HG02623 (cell line): ENCODE measurements around the gene RRM2.

Source experiments
- ATAC-seq: cut with Tn5 transposase; IDR thresholded peaks from one replicate; pipeline ENCODE4 v1.9.1; 2021; ENCODE audit warnings: moderate library complexity; ENCODE audit not compliant: unreplicated experiment

The RRM2 gene

GRCh38 chr2:10149635-10150034 lies 27.1 kb downstream of the RRM2 start:
- ATAC-seq = no peak

- ATAC-seq = no peak
These were observed 27.9 kb downstream of the RRM2 start for GRCh38 chr2:10150436-10150835.

GRCh38 chr2:10151462-10151861 lies 28.9 kb downstream of the RRM2 start:
- no peak for ATAC-seq

GRCh38 chr2:10157293-10157692 lies 34.8 kb downstream of the RRM2 start:
- no peak for ATAC-seq

GRCh38 chr2:10158681-10159080 lies 36.1 kb downstream of the RRM2 start:
- no peak for ATAC-seq

- ATAC-seq = no peak
These were observed 36.5 kb downstream of the RRM2 start for GRCh38 chr2:10159086-10159485.

- no peak for ATAC-seq
These were observed 37.1 kb downstream of the RRM2 start for GRCh38 chr2:10159581-10160131.

- ATAC-seq = no peak
These were observed 37.8 kb downstream of the RRM2 start for GRCh38 chr2:10160203-10160955.

GRCh38 chr2:10161206-10161931 lies 38.8 kb downstream of the RRM2 start:
- no peak for ATAC-seq

GRCh38 chr2:10161961-10162441 lies 39.5 kb downstream of the RRM2 start:
- no peak for ATAC-seq

GRCh38 chr2:10162586-10163497 lies 40.3 kb downstream of the RRM2 start:
- no peak for ATAC-seq

- ATAC-seq = no peak
These were observed 41.3 kb downstream of the RRM2 start for GRCh38 chr2:10163498-10164486.

- no peak for ATAC-seq
These were observed 42.1 kb downstream of the RRM2 start for GRCh38 chr2:10164601-10165000.

GRCh38 chr2:10165282-10165681 lies 42.7 kb downstream of the RRM2 start:
- no peak for ATAC-seq

- ATAC-seq = no peak
These were observed 43.5 kb downstream of the RRM2 start for GRCh38 chr2:10165861-10166675.

GRCh38 chr2:10166676-10167292 lies 44.2 kb downstream of the RRM2 start:
- ATAC-seq = no peak

GRCh38 chr2:10167316-10167715 lies 44.8 kb downstream of the RRM2 start:
- ATAC-seq = no peak

GRCh38 chr2:10168221-10168620 lies 45.7 kb downstream of the RRM2 start:
- ATAC-seq = no peak
